Measurements from ENCODE around the gene GTF3C4.

DNA sequence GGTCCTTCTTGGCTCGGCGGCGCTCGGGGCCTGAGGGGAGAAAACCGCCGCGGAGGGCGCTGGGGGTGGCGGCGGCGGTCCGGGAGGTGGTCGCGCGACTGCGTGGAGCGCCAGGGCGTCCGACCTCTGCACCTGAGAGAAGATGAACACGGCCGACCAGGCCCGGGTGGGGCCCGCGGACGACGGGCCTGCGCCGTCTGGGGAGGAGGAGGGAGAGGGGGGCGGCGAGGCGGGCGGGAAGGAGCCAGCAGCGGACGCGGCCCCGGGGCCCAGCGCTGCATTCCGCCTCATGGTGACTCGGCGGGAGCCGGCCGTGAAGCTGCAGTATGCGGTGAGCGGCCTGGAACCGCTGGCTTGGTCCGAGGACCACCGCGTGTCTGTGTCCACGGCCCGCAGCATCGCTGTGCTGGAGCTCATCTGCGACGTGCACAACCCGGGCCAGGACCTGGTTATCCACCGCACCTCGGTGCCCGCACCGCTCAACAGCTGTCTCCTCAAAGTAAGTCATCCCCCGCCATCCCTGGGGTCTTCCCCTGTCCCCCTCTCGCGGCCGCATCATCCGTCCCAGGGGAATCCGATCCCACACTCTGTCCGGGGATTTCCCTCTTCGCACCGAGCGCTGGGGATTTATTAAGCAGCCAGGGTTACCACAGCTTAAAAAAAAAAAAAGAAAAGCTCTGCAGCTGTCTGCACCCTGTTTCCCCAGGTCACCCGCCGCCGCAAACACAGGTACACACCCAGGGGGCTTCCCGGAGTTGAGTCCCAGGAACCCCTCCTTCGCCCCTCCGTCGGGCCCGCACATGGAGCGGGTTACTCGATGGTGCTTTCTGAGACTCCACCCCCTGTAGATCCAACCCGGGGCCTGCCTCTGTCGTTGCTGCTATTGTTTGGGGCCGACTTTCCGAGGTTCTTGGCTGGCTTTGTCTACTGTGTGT, at the start of gene GTF3C4:
- TF ChIP-seq EZH2 (IDR thresholded peaks at IDR 0.05) (no peak), POLR2AphosphoS5 (IDR thresholded peaks at IDR 0.05; ENCODE audit: borderline replicate concordance, low read depth, low read length) (peak; percentile 56; the same call in 1 of the 2 replicates)

Data from SK-N-MC (cell line).